Panc1 (cell line): Measurements from ENCODE around the gene TSPAN5. TPM values are rescaled to one million over a fixed set of nuclear protein-coding genes. Genes with fewer than 3 reads are reported as not detected.

Experiments used
- ATAC-seq: fragments of 200-7000 bp; cut with Tn5 transposase; 2 replicates; pipeline ENCODE4 v1.9.1; 2020; ENCODE audit warnings: mild to moderate bottlenecking, moderate library complexity
- BruUV-seq: library from RNA; stranded (reverse); fragments of 400-500 nt; replicated peaks from 2 replicates; lab custom pipeline; 2021; lab: Mats Ljungman, UMichigan
- CTCF ChIA-PET: fragments of 300-600 bp; sonication (Branson Sonifier 250); formaldehyde crosslinking; loops from one replicate; lab custom pipeline; 2022; ENCODE audit warnings: antibody characterized with exemption; lab: Charles Lee
- POLR2A ChIA-PET: fragments of 300-600 bp; sonication (Branson Sonifier 250); formaldehyde crosslinking; loops from one replicate; lab custom pipeline; 2022; ENCODE audit warnings: antibody characterized with exemption; lab: Charles Lee
- DNase-seq: peaks from one replicate; pipeline ENCODE4 v3.0.0-alpha.2; 2010; ENCODE audit warnings: low read depth, low spot score
- H3K27ac ChIP-seq: 2 replicates; pipeline ENCODE4 v1.5.1; 2011; ENCODE audit warnings: mild to moderate bottlenecking, low read length, inconsistent platforms
- H3K27me3 ChIP-seq: fragments of 200-500 bp; sonication (Bioruptor generic); 2 replicates; pipeline ENCODE4 v1.6.0; 2014; ENCODE audit warnings: low read length, inconsistent platforms; ENCODE audit not compliant: control insufficient read depth, insufficient read depth
- H3K36me3 ChIP-seq: fragments of 200-500 bp; sonication (Bioruptor generic); 2 replicates; pipeline ENCODE4 v1.5.1; 2014; ENCODE audit warnings: inconsistent platforms, mild to moderate bottlenecking, low read length, moderate library complexity; ENCODE audit not compliant: control insufficient read depth, insufficient read depth
- H3K4me1 ChIP-seq: 2 replicates; pipeline ENCODE4 v1.5.1; 2011; ENCODE audit warnings: inconsistent platforms, mild to moderate bottlenecking, low read length, moderate library complexity; ENCODE audit not compliant: control insufficient read depth, insufficient read depth
- H3K4me3 ChIP-seq, 2 experiments: 2 replicates each; pipeline ENCODE4 v1.5.1; 2011 to 2012; ENCODE audit warnings: low read depth in 2 of 2, low read length in 2 of 2, mild to moderate bottlenecking in 2 of 2, inconsistent platforms in 1 of 2, moderate library complexity in 1 of 2
- H3K9me3 ChIP-seq: fragments of 200-500 bp; sonication (Bioruptor generic); 2 replicates; pipeline ENCODE4 v1.5.1; 2014; ENCODE audit warnings: low read depth, mild to moderate bottlenecking, inconsistent platforms, low read length, moderate library complexity; ENCODE audit not compliant: control insufficient read depth, insufficient read depth
- CTCF ChIP-seq: fragments of 450-650 bp; IDR thresholded peaks from 2 replicates; pipeline ENCODE4 v1.5.1; 2017; ENCODE audit warnings: mild to moderate bottlenecking
- POLR2AphosphoS5 ChIP-seq: IDR thresholded peaks from 2 replicates; pipeline ENCODE4 v1.6.1; 2012; ENCODE audit warnings: mild to moderate bottlenecking, low read depth, low read length, moderate library complexity
- SIN3A ChIP-seq: IDR thresholded peaks from 2 replicates; pipeline ENCODE4 v1.6.1; 2012; ENCODE audit warnings: low read depth, mild to moderate bottlenecking, low read length, moderate library complexity, borderline replicate concordance; ENCODE audit not compliant: insufficient read depth
- TCF7L2 ChIP-seq: IDR thresholded peaks from 2 replicates; pipeline ENCODE4 v1.6.1; 2011; ENCODE audit warnings: mild to moderate bottlenecking, low read depth, low read length, inconsistent platforms
- in situ Hi-C: cut with HindIII; loops from 2 replicates; pipeline ENCODE4 v1.10.0; 2016; ENCODE audit warnings: low sequenced_read_pairs, low pct_unique_long_range_greater_than_20kb
- intact Hi-C: fragments of 100-400 bp; cut with micrococcal nuclease; formaldehyde crosslinking; loops from one replicate; pipeline ENCODE4 v1.10.0; 2022; ENCODE audit not compliant: unreplicated experiment
- total RNA-seq: library from RNA; stranded (reverse); gene quantifications from one replicate; pipeline ENCODE4 v1.2.1, GENCODE V29; 2021; ENCODE audit not compliant: unreplicated experiment
- TF ChIP-seq, protein P1 (sequence below), 2 experiments: IDR thresholded peaks; 2 replicates each; pipeline ENCODE4 v1.6.1; 2011 to 2012; ENCODE audit warnings: low read depth in 2 of 2, control low read depth in 1 of 2, low read length in 1 of 2, mild to moderate bottlenecking in 1 of 2, moderate library complexity in 1 of 2; ENCODE audit not compliant: insufficient read depth in 1 of 2

TSPAN5 gene
- total RNA-seq, 1 experiment from 2014 or later, result 61.9 TPM

- ChIA-PET CTCF (no interaction called here), POLR2A (no interaction called here)
These were observed 149.4 kb downstream of the TSPAN5 start for GRCh38 chr4:98508829-98509598.

DNA sequence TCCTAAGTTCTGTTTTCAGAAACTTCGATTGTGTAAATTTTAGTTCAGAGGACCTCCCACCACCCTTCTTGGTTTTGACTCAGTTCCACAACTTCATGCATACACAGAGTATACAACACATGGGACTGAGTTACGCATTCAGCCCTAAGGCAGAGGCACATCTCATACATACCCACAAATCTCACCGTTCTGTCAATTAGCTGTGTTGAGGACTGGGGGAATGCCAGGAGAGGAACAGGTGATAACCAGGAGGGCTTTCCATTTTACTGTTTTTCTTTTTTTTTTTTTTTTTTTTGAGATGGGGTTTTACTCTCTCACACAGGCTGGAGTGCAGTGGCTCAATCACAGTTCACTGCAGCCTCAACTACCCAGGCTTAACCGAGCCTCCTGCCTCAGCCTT, 150.2 kb downstream of the TSPAN5 start:
- in situ Hi-C loops (no loop called here), intact Hi-C loops (loop anchor here (2.0 kb wide), 1 partner anchor 21 kb away; no protein-coding TSS in a partner anchor)
- H3K36me3 ChIP-seq, result no peaks in the 10 kb centered on the region; the same call in 1 of the 2 replicates
- no peak overlapping the region for H3K4me3 ChIP-seq
- ChIA-PET CTCF (no interaction called here), POLR2A (no interaction called here)
- H3K4me1 ChIP-seq, result no peaks in the 10 kb centered on the region; the same call in 1 of the 2 replicates
- H3K27ac ChIP-seq, result no peak overlapping the region
- TF ChIP-seq SIN3A (no peak), CTCF (no peak), TCF7L2 (no peak), POLR2AphosphoS5 (no peak)
- TF ChIP-seq, protein P1, sequence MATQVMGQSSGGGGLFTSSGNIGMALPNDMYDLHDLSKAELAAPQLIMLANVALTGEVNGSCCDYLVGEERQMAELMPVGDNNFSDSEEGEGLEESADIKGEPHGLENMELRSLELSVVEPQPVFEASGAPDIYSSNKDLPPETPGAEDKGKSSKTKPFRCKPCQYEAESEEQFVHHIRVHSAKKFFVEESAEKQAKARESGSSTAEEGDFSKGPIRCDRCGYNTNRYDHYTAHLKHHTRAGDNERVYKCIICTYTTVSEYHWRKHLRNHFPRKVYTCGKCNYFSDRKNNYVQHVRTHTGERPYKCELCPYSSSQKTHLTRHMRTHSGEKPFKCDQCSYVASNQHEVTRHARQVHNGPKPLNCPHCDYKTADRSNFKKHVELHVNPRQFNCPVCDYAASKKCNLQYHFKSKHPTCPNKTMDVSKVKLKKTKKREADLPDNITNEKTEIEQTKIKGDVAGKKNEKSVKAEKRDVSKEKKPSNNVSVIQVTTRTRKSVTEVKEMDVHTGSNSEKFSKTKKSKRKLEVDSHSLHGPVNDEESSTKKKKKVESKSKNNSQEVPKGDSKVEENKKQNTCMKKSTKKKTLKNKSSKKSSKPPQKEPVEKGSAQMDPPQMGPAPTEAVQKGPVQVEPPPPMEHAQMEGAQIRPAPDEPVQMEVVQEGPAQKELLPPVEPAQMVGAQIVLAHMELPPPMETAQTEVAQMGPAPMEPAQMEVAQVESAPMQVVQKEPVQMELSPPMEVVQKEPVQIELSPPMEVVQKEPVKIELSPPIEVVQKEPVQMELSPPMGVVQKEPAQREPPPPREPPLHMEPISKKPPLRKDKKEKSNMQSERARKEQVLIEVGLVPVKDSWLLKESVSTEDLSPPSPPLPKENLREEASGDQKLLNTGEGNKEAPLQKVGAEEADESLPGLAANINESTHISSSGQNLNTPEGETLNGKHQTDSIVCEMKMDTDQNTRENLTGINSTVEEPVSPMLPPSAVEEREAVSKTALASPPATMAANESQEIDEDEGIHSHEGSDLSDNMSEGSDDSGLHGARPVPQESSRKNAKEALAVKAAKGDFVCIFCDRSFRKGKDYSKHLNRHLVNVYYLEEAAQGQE (IDR thresholded peaks at IDR 0.05; ENCODE audit: insufficient read depth in 1 of 2, low read depth in 2 of 2, low read length in 1 of 2), result no peak
- no peaks in the 10 kb centered on the region for H3K9me3 ChIP-seq
- no peak for DNase-seq
- BruUV-seq, result no TSS peak
- ATAC-seq, result no peak
- no peaks in the 10 kb centered on the region for H3K27me3 ChIP-seq

More at GRCh38 chr4:98508829-98509598, 149.4 kb downstream of the TSPAN5 start:
- Histone ChIP-seq H3K9me3 (no peaks in the 10 kb centered on the region), H3K4me3 (no peak overlapping the region), H3K4me1 (peaks cover under 1% of the 10 kb centered on the region; the same call in 1 of the 2 replicates), H3K27ac (no peak overlapping the region), H3K27me3 (no peaks in the 10 kb centered on the region), H3K36me3 (no peaks in the 10 kb centered on the region)
- TF ChIP-seq TCF7L2 (no peak), CTCF (no peak), SIN3A (no peak), POLR2AphosphoS5 (no peak)
- TF ChIP-seq, protein P1 (IDR thresholded peaks at IDR 0.05; ENCODE audit: insufficient read depth in 1 of 2, low read depth in 2 of 2, low read length in 1 of 2), result no peak
- ATAC-seq (no peak), DNase-seq (no peak)
- intact Hi-C loops (loop anchor here (2.0 kb wide), 1 partner anchor 22 kb away; no protein-coding TSS in a partner anchor), in situ Hi-C loops (no loop called here)
- BruUV-seq, result no TSS peak
